Left lung (tissue), 10 donors: ENCODE data around the gene FOXD2. TPM values are rescaled to one million over a fixed set of nuclear protein-coding genes. Genes with fewer than 3 reads are reported as not detected.
"Not testable (repeated sequence)": the region's sequence is repeated elsewhere in the genome, so short reads cannot be mapped to it uniquely, and the experiment has no call there.

Source experiments
- ATAC-seq: fragments of 200-7000 bp; cut with Tn5 transposase; one replicate; pipeline ENCODE4 v1.9.1; 2020; ENCODE audit warnings: moderate library complexity
- DNase-seq, 4 donors: peaks; one replicate each; pipeline ENCODE4 v3.0.0-alpha.2; 2013 to 2020
- H3K27ac ChIP-seq, 2 donors: fragments of 200-600 bp; sonication (generic) in 1 of 2; one replicate each; pipeline versions ENCODE4 v1.5.0 to v1.8.0; 2020 to 2021
- H3K27me3 ChIP-seq, 2 donors: fragments of 200-600 bp; sonication (generic) in 1 of 2; one replicate each; pipeline versions ENCODE4 v1.5.0 to v1.8.0; 2020 to 2021
- H3K36me3 ChIP-seq, 2 donors: fragments of 200-600 bp; sonication (generic) in 1 of 2; one replicate each; pipeline versions ENCODE4 v1.5.0 to v1.8.0; 2020 to 2021
- H3K4me1 ChIP-seq, 2 donors: fragments of 200-600 bp; one replicate each; pipeline ENCODE4 v1.8.0; 2021
- H3K4me3 ChIP-seq, 2 donors: fragments of 200-600 bp; sonication (generic) in 1 of 2; one replicate each; pipeline versions ENCODE4 v1.5.0 to v1.8.0; 2020 to 2021; ENCODE audit warnings: mild to moderate bottlenecking in 1 of 2
- H3K9me3 ChIP-seq, 2 donors: fragments of 200-600 bp; sonication (generic) in 1 of 2; one replicate each; pipeline versions ENCODE4 v1.5.0 to v1.8.0; 2020 to 2021
- intact Hi-C, 2 donors: fragments of 100-400 bp; cut with DNase I; formaldehyde crosslinking; loops; one replicate each; pipeline versions ENCODE4 v1.11.2 to v1.14.2; 2022
- polyA plus RNA-seq, 6 donors: library from polyadenylated mRNA; unstranded; fragments of 120-200 nt; gene quantifications; one replicate each; pipeline ENCODE4 v1.2.1, GENCODE V29; 2013; ENCODE audit not compliant: insufficient read length in 6 of 6
- total RNA-seq, 2 donors: library from RNA; stranded (reverse); fragmentation: NEBNext Ultra II Directional; extraction: Animal tissue kit (Norgen Biotek cat#: 25700); gene quantifications; one replicate each; pipeline ENCODE4 v1.2.1, GENCODE V29; 2021
- TF ChIP-seq, protein P1 (sequence below), 2 donors: fragments of 200-600 bp; sonication (generic) in 1 of 2; IDR thresholded peaks; one replicate each; pipeline versions ENCODE4 v1.5.0 to v1.8.0; 2021; ENCODE audit warnings: antibody characterized with exemption in 2 of 2
- donor health status: DM: no; HTN: yes; CAD: no.
- donor health status: DM: no; HTN: no; CAD: no.

Gene FOXD2
- total and polyA plus RNA-seq, 8 donors: 0.29 to 0.46 (median 0.35) TPM

DNA sequence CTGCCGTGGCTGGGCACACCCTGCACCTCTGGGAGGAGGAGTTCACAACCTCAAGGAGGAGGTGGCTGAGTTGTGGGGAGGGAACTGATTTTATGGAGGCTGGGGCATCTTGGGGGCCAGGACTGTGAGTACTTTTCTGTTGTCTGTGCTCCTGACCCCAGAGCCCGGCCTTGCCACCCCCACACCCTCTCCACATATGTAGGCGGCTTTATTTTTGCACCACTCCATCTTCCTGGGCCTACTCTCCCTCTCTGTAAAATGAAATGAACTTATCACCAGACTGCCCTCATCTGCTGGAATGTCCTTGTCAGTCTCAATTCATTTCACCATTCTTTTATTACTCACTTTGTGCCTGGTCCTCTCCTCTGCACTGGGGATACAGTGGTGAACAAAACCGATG lies 12.8 kb downstream of the FOXD2 start:
- DNase-seq (no peak), ATAC-seq (no peak)
- H3K27ac ChIP-seq: no peak overlapping the region
- intact Hi-C loops: no loop called here
- H3K27me3 ChIP-seq: peaks cover 41 to 94% of the 10 kb centered on the region in 2 donors
- H3K4me3 ChIP-seq: no peak overlapping the region
- no peaks in the 10 kb centered on the region for H3K9me3 ChIP-seq
- no peaks in the 10 kb centered on the region for H3K4me1 ChIP-seq
- H3K36me3 ChIP-seq: no peaks in the 10 kb centered on the region
- TF ChIP-seq, protein P1, sequence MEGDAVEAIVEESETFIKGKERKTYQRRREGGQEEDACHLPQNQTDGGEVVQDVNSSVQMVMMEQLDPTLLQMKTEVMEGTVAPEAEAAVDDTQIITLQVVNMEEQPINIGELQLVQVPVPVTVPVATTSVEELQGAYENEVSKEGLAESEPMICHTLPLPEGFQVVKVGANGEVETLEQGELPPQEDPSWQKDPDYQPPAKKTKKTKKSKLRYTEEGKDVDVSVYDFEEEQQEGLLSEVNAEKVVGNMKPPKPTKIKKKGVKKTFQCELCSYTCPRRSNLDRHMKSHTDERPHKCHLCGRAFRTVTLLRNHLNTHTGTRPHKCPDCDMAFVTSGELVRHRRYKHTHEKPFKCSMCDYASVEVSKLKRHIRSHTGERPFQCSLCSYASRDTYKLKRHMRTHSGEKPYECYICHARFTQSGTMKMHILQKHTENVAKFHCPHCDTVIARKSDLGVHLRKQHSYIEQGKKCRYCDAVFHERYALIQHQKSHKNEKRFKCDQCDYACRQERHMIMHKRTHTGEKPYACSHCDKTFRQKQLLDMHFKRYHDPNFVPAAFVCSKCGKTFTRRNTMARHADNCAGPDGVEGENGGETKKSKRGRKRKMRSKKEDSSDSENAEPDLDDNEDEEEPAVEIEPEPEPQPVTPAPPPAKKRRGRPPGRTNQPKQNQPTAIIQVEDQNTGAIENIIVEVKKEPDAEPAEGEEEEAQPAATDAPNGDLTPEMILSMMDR (IDR thresholded peaks at IDR 0.05): no peak

DNA sequence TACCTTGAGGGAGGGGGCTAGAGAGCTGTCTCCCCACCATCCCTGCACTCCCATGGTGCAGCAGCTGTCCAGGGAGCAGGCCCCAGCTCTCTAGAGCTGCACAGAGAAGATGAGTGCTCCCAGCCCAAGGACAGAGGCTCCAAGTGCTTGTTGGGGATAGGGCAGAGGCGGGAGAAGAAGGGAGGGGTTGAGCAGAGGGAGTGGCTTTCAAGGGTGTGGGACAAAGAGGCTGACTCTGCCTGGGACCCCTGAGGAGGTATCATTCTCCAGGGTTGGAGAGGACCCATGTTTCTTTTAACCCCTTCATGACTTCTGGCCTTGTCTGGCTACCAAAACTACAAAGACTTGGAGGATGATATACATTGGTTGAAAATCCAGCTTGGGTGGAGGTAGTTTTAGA lies 14.6 kb downstream of the FOXD2 start:
- H3K9me3 ChIP-seq: no peaks in the 10 kb centered on the region
- no peak for ATAC-seq
- no peak overlapping the region for H3K27ac ChIP-seq
- no peak overlapping the region for H3K4me3 ChIP-seq
- H3K4me1 ChIP-seq: no peaks in the 10 kb centered on the region
- TF ChIP-seq, protein P1 (IDR thresholded peaks at IDR 0.05): no peak
- intact Hi-C loops: no loop called here
- no peaks in the 10 kb centered on the region for H3K36me3 ChIP-seq
- H3K27me3 ChIP-seq: peaks cover 23 to 88% of the 10 kb centered on the region in 2 donors
- DNase-seq: no peak

DNA sequence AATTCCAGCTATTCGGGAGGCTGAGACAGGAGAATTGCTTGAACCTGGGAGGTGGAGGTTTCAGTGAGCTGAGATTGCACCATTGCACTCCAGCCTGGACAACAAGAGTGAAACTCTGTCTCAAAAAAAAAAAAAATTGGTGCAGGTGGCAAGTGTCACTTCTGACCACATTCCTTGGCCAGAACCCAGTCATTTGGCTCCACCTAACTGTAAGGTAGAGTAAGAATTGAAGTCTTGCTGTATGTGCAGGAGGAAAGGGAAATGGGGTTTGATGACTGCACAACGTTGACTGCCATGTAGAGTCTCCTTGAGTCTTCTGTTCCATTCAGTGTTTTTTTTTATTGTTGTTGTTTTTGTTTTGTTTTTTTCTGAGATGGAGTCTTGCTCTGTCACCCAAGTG lies 16.1 kb downstream of the FOXD2 start:
- H3K4me3 ChIP-seq, H3K9me3 ChIP-seq, intact Hi-C loops, H3K27ac ChIP-seq, H3K4me1 ChIP-seq, DNase-seq, H3K36me3 ChIP-seq: not testable (repeated sequence)
- ATAC-seq: peak; percentile 40
- peaks cover 15 to 88% of the 10 kb centered on the region in 2 donors for H3K27me3 ChIP-seq

DNA sequence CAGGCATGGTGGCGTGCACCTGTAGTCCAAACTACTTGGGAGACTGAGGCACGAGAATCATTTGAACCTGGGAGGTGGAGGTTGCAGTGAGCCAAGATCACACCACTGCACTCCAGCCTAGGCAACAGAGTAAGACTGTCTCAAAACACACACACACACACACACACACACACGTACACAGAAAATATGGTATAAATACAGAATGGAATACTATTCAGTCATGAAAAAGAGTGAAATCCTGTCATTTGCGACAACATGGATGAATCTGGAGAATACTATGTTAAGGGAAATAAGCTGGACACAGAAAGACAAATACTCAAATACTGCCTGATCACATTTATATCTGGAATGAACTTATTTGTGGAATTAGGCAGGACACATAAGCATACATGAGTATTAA lies 18.4 kb downstream of the FOXD2 start:
- Histone ChIP-seq H3K4me1 (no peaks in the 10 kb centered on the region), H3K36me3 (no peaks in the 10 kb centered on the region), H3K4me3 (no peak overlapping the region), H3K27ac (no peak overlapping the region), H3K27me3 (peaks cover 20 to 88% of the 10 kb centered on the region in 2 donors), H3K9me3 (no peaks in the 10 kb centered on the region)
- DNase-seq (no peak), ATAC-seq (no peak)
- TF ChIP-seq, protein P1 (IDR thresholded peaks at IDR 0.05): no peak
- intact Hi-C loops: no loop called here

DNA sequence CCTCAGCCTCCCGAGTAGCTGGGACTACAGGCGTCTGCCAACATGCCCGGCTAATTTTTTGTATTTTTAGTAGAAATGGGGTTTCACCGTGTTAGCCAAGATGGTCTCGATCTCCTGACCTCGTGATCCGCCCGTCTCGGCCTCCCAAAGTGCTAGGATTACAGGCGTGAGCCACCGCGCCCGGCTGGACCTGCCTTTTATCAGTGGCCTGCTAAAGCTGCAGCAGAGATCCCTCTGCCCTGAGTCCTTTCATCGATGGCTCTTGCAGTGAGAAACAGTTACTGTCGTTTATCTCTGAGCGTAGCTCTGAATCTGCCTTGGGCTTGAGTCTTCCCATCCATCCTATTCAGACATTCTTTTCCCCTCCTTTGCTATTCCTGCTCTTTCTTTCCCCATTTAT lies 19.7 kb downstream of the FOXD2 start:
- H3K4me1 ChIP-seq, H3K27ac ChIP-seq, H3K4me3 ChIP-seq, H3K36me3 ChIP-seq, H3K9me3 ChIP-seq, ATAC-seq, intact Hi-C loops, DNase-seq: not testable (repeated sequence)
- H3K27me3 ChIP-seq: peaks cover 31 to 88% of the 10 kb centered on the region in 2 donors

DNA sequence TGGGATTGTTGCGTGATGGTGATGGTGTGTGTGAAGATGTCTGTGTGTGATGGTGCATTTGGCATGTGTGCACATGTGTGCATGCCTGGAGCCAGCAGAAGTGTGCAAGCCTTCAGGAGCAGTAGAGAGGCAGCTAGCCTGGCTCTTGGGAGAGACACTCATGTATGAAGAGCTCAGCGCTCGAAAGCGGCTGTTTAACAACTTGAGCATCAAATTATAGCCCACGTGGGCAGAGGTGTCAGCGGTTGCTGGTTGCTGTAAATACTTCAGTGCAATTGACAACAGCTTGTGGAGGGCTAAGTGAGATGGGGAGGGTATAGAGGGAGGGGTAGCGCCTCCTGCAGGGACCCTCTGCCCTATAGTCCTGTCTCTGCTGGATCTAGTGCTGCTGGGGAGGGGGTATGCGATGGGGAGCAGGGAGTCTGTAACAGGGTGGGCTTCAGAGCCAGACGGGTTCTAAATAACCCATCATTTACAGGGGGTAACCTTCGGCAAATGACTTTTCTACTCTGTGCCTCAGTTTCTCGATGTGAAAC lies 21.5 kb downstream of the FOXD2 start:
- ATAC-seq (no peak), DNase-seq (no peak)
- Histone ChIP-seq H3K4me3 (no peak overlapping the region), H3K4me1 (no peaks in the 10 kb centered on the region), H3K27me3 (peaks cover 31 to 92% of the 10 kb centered on the region in 2 donors), H3K27ac (no peak overlapping the region), H3K9me3 (no peaks in the 10 kb centered on the region), H3K36me3 (no peaks in the 10 kb centered on the region)
- intact Hi-C loops: no loop called here
- TF ChIP-seq, protein P1 (IDR thresholded peaks at IDR 0.05): no peak
